HEK293 (cell line): ENCODE measurements around the gene TBC1D5.

ENCODE experiments used
- CTCF ChIA-PET: fragments of 350-600 bp; formaldehyde crosslinking; extraction: SDS; loops from one replicate; lab custom pipeline; 2021; ENCODE audit warnings: antibody characterized with exemption; lab: Yijun Ruan, JAX
- POLR2A ChIA-PET: fragments of 300-600 bp; formaldehyde crosslinking; extraction: SDS; loops from one replicate; lab custom pipeline; 2020; ENCODE audit warnings: antibody characterized with exemption, inconsistent platforms; lab: Yijun Ruan, JAX
- H3K27ac ChIP-seq: fragments of 200-500 bp; sonication (Bioruptor generic); 2 replicates; pipeline ENCODE4 v1.5.1; 2014; ENCODE audit warnings: low read depth, low read length, control low read depth, inconsistent platforms; ENCODE audit errors: extremely low read depth
- H3K36me3 ChIP-seq, 2 experiments: fragments of 200-500 bp in 1 of 2; sonication (Bioruptor generic) in 1 of 2; 1 replicate in 1 of 2; 2 replicates in 1 of 2; pipeline ENCODE4 v1.5.1; 2014 to 2017; ENCODE audit warnings: inconsistent platforms in 2 of 2, low read length in 2 of 2; ENCODE audit not compliant: control insufficient read depth in 2 of 2, insufficient read depth in 1 of 2
- H3K4me1 ChIP-seq: fragments of 200-500 bp; sonication (Bioruptor generic); 2 replicates; pipeline ENCODE4 v1.5.1; 2014; ENCODE audit warnings: mild to moderate bottlenecking, low read length, inconsistent platforms; ENCODE audit not compliant: control insufficient read depth, insufficient read depth
- H3K4me3 ChIP-seq: 2 replicates; pipeline ENCODE4 v1.5.1; 2011; ENCODE audit warnings: low read depth, mild to moderate bottlenecking, control low read depth, low read length, moderate library complexity
- H3K9me3 ChIP-seq: fragments of 200-500 bp; sonication (Bioruptor generic); 2 replicates; pipeline ENCODE4 v1.5.1; 2014; ENCODE audit warnings: low read depth, low read length, inconsistent platforms; ENCODE audit not compliant: control insufficient read depth, insufficient read depth
- EGR2 ChIP-seq: fragments of 450-650 bp; formaldehyde crosslinking; IDR thresholded peaks from 2 replicates; pipeline ENCODE4 v1.5.1; 2016; ENCODE audit warnings: low read depth, missing biosample characterization, missing genetic modification characterization
- ZNF335 ChIP-seq: fragments of 450-650 bp; formaldehyde crosslinking; conservative IDR thresholded peaks from 2 replicates; pipeline ENCODE4 v1.5.1; 2016; ENCODE audit warnings: missing biosample characterization, missing genetic modification characterization
- ZNF580 ChIP-seq: fragments of 450-650 bp; formaldehyde crosslinking; IDR thresholded peaks from 2 replicates; pipeline ENCODE4 v1.5.1; 2016; ENCODE audit warnings: missing biosample characterization, missing genetic modification characterization

TBC1D5 gene

GRCh38 chr3:17110660-17111396, 631.6 kb downstream of the TBC1D5 start:
- ChIA-PET CTCF (no interaction called here), POLR2A (no interaction called here)
- H3K36me3 ChIP-seq, result no peaks in the 10 kb centered on the region
- no peak overlapping the region for H3K4me3 ChIP-seq
- H3K9me3 ChIP-seq, result no peaks in the 10 kb centered on the region
- no peak for TF ChIP-seq ZNF580 (tag by site-specific recombination)
- 0 out of 2 replicates have a peak, but pooled peaks have one; percentile 12 for TF ChIP-seq EGR2 (tag by site-specific recombination)
- no peak for TF ChIP-seq ZNF335 (tag by site-specific recombination)
- H3K27ac ChIP-seq, result no peak overlapping the region
- no peaks in the 10 kb centered on the region for H3K4me1 ChIP-seq
